H9 (cell line): Measurements from ENCODE around the gene DLG1. TPM values are rescaled to one million over a fixed set of nuclear protein-coding genes. Genes with fewer than 3 reads are reported as not detected.

Experiments
- DNase-seq: peaks from one replicate; pipeline ENCODE4 v3.0.0-alpha.2; 2017
- H2AFZ ChIP-seq: one replicate; pipeline ENCODE4 v1.6.1; 2013; ENCODE audit warnings: mild to moderate bottlenecking, low read length, control low read depth, moderate library complexity
- H2AK5ac ChIP-seq: 2 replicates; pipeline ENCODE4 v1.6.1; 2013; ENCODE audit warnings: low read length, control low read depth, mixed read lengths; ENCODE audit not compliant: insufficient read length
- H2BK120ac ChIP-seq: one replicate; pipeline ENCODE4 v1.6.1; 2013; ENCODE audit warnings: low read depth, mild to moderate bottlenecking, low read length, control low read depth, inconsistent platforms; ENCODE audit not compliant: poor library complexity, severe bottlenecking
- H2BK12ac ChIP-seq: 2 replicates; pipeline ENCODE4 v1.6.1; 2013; ENCODE audit warnings: low read length, control low read depth, mixed read lengths, low read depth; ENCODE audit not compliant: insufficient read length
- H2BK15ac ChIP-seq: 2 replicates; pipeline ENCODE4 v1.6.1; 2013; ENCODE audit warnings: low read depth, low read length, control low read depth
- H2BK20ac ChIP-seq: one replicate; pipeline ENCODE4 v1.6.1; 2013; ENCODE audit warnings: low read depth, mild to moderate bottlenecking, low read length, control low read depth, inconsistent platforms; ENCODE audit not compliant: poor library complexity, severe bottlenecking
- H2BK5ac ChIP-seq: 2 replicates; pipeline ENCODE4 v1.6.1; 2013; ENCODE audit warnings: low read length, control low read depth, mixed read lengths; ENCODE audit not compliant: insufficient read length
- H3K14ac ChIP-seq: 2 replicates; pipeline ENCODE4 v1.6.1; 2013; ENCODE audit warnings: low read length, control low read depth; ENCODE audit not compliant: insufficient read depth
- H3K18ac ChIP-seq: 2 replicates; pipeline ENCODE4 v1.6.1; 2013; ENCODE audit warnings: low read depth, mild to moderate bottlenecking, mixed read lengths, low read length, control low read depth; ENCODE audit not compliant: insufficient read length
- H3K23ac ChIP-seq: 2 replicates; pipeline ENCODE4 v1.6.1; 2013; ENCODE audit warnings: low read length, control low read depth, mixed read lengths, low read depth; ENCODE audit not compliant: insufficient read length
- H3K23me2 ChIP-seq: 2 replicates; pipeline ENCODE4 v1.6.1; 2013; ENCODE audit warnings: low read depth, mild to moderate bottlenecking, mixed read lengths, low read length, control low read depth; ENCODE audit not compliant: insufficient read length, poor library complexity, severe bottlenecking
- H3K27ac ChIP-seq: 2 replicates; pipeline ENCODE4 v1.5.1; 2013; ENCODE audit warnings: low read length, control low read depth, mixed read lengths, low read depth; ENCODE audit not compliant: insufficient read length
- H3K27me3 ChIP-seq: 2 replicates; pipeline ENCODE4 v1.6.1; 2013; ENCODE audit warnings: low read length, control low read depth, inconsistent platforms; ENCODE audit not compliant: insufficient read depth
- H3K4ac ChIP-seq: 2 replicates; pipeline ENCODE4 v1.6.1; 2013; ENCODE audit warnings: low read depth, mild to moderate bottlenecking, control low read depth, inconsistent platforms, low read length, moderate library complexity
- H3K4me1 ChIP-seq: 2 replicates; pipeline ENCODE4 v1.6.1; 2013; ENCODE audit warnings: low read length, control low read depth, inconsistent platforms; ENCODE audit not compliant: insufficient read depth
- H3K4me2 ChIP-seq: 2 replicates; pipeline ENCODE4 v1.6.1; 2013; ENCODE audit warnings: low read length, control low read depth, mixed read lengths; ENCODE audit not compliant: insufficient read length, insufficient read depth
- H3K56ac ChIP-seq: 2 replicates; pipeline ENCODE4 v1.6.1; 2013; ENCODE audit warnings: low read depth, mild to moderate bottlenecking, mixed read lengths, low read length, control low read depth; ENCODE audit not compliant: insufficient read length
- H3K79me1 ChIP-seq: 2 replicates; pipeline ENCODE4 v1.6.1; 2013; ENCODE audit warnings: low read depth, mild to moderate bottlenecking, moderate library complexity, low read length, control low read depth, inconsistent platforms; ENCODE audit not compliant: insufficient read depth, poor library complexity, severe bottlenecking
- H3K79me2 ChIP-seq: 2 replicates; pipeline ENCODE4 v1.6.1; 2013; ENCODE audit warnings: low read length, control low read depth, inconsistent platforms; ENCODE audit not compliant: insufficient read depth
- H3K9ac ChIP-seq: 2 replicates; pipeline ENCODE4 v1.6.1; 2013; ENCODE audit warnings: low read length, control low read depth, mixed read lengths; ENCODE audit not compliant: insufficient read length; ENCODE audit errors: extremely low read depth
- H3K9me3 ChIP-seq: one replicate; pipeline ENCODE4 v1.6.1; 2013; ENCODE audit warnings: low read depth, low read length, inconsistent platforms; ENCODE audit not compliant: control insufficient read depth
- H3T11ph ChIP-seq: one replicate; pipeline ENCODE4 v1.6.1; 2013; ENCODE audit warnings: mild to moderate bottlenecking, low read length, control low read depth, inconsistent platforms
- H4K20me1 ChIP-seq: one replicate; pipeline ENCODE4 v1.6.1; 2013; ENCODE audit not compliant: control insufficient read depth, insufficient read length, insufficient read depth
- H4K5ac ChIP-seq: 2 replicates; pipeline ENCODE4 v1.6.1; 2013; ENCODE audit warnings: low read depth, mild to moderate bottlenecking, mixed read lengths, low read length, control low read depth; ENCODE audit not compliant: insufficient read length
- H4K8ac ChIP-seq: replicated peaks from 2 replicates; pipeline ENCODE4 v1.6.1; 2013; ENCODE audit warnings: low read length, control low read depth, mixed read lengths, low read depth; ENCODE audit not compliant: insufficient read length
- H4K91ac ChIP-seq: 2 replicates; pipeline ENCODE4 v1.6.1; 2013; ENCODE audit warnings: low read depth, mild to moderate bottlenecking, moderate library complexity, mixed read lengths, low read length, control low read depth; ENCODE audit not compliant: insufficient read length
- H3K27ac Mint-ChIP-seq, 3 experiments: 2 replicates in 2 of 3; 3 replicates in 1 of 3; pipeline ENCODE4 v1.8.0; 2020 to 2021; ENCODE audit warnings: mixed read lengths in 3 of 3, mild to moderate bottlenecking in 1 of 3, moderate library complexity in 1 of 3
- H3K27me3 Mint-ChIP-seq: 2 replicates; pipeline ENCODE4 v1.8.0; 2021; ENCODE audit warnings: low read depth, mild to moderate bottlenecking, moderate library complexity, mixed read lengths
- H3K36me3 Mint-ChIP-seq, 3 experiments: 2 replicates in 2 of 3; 3 replicates in 1 of 3; pipeline ENCODE4 v1.8.0; 2020 to 2021; ENCODE audit warnings: low read depth in 3 of 3, mixed read lengths in 3 of 3; ENCODE audit not compliant: insufficient read depth in 1 of 3
- H3K4me1 Mint-ChIP-seq, 2 experiments: 2 replicates each; pipeline ENCODE4 v1.8.0; 2020; ENCODE audit warnings: mixed read lengths in 2 of 2
- H3K4me3 Mint-ChIP-seq, 2 experiments: 2 replicates in 1 of 2; 3 replicates in 1 of 2; pipeline ENCODE4 v1.8.0; 2020 to 2021; ENCODE audit warnings: mild to moderate bottlenecking in 2 of 2, mixed read lengths in 2 of 2, moderate library complexity in 1 of 2
- H3K9me3 Mint-ChIP-seq, 2 experiments: 2 replicates in 1 of 2; 3 replicates in 1 of 2; pipeline ENCODE4 v1.8.0; 2020; ENCODE audit warnings: mild to moderate bottlenecking in 2 of 2, mixed read lengths in 2 of 2, moderate library complexity in 1 of 2
- CTCF ChIP-seq: fragments of 200-600 bp; sonication (generic); conservative IDR thresholded peaks from 3 replicates; pipeline ENCODE4 v1.8.0; 2021; ENCODE audit warnings: antibody characterized with exemption, mild to moderate bottlenecking
- whole genome bisulfite sequencing: extraction: QIAGEN DNeasy Blood & Tissue Kit; methylation state at CpG from one replicate; pipeline ENCODE4 v1.1.7; 2013; ENCODE audit warnings: missing lambda C conversion rate, low lambda C conversion rate, mixed read lengths; ENCODE audit not compliant: insufficient read length; ENCODE audit errors: extremely low coverage; 5-methylcytosine and 5-hydroxymethylcytosine counted together
- total RNA-seq: library from RNA; stranded (reverse); gene quantifications from 2 replicates; pipeline ENCODE4 v1.2.1, GENCODE V29; 2021

DLG1 gene
- total RNA-seq, 1 experiment from 2014 or later: 84.1 TPM

GRCh38 chr3:197137751-197138150 lies 160.7 kb downstream of the DLG1 start:
- Histone ChIP-seq H2BK5ac (no peak overlapping the region), H3K9ac (no peak overlapping the region), H3K14ac (no peak overlapping the region), H2BK120ac (no peak overlapping the region), H3K9me3 (no peaks in the 10 kb centered on the region), H3K56ac (no peak overlapping the region), H3K18ac (no peak overlapping the region), H4K8ac (no peak overlapping the region), H2BK12ac (no peak overlapping the region), H3K23ac (no peak overlapping the region), H4K5ac (no peak overlapping the region), H3K79me2 (no peaks in the 10 kb centered on the region), H3T11ph (no peak overlapping the region), H3K4ac (no peak overlapping the region), H2BK15ac (no peak overlapping the region), H4K20me1 (no peaks in the 10 kb centered on the region), H2AK5ac (no peak overlapping the region), H3K23me2 (no peaks in the 10 kb centered on the region), H2BK20ac (no peak overlapping the region), H3K79me1 (no peaks in the 10 kb centered on the region), H3K27ac (no peak overlapping the region), H3K4me2 (no peak overlapping the region), H3K27me3 (no peaks in the 10 kb centered on the region), H3K4me1 (no peaks in the 10 kb centered on the region), H2AFZ (no peak overlapping the region), H4K91ac (no peak overlapping the region)
- Mint-ChIP-seq H3K27me3 (no peaks in the 10 kb centered on the region), H3K4me1 (no peaks in the 10 kb centered on the region), H3K9me3 (peaks cover 0 to 2% of the 10 kb centered on the region in 2 experiments; a peak in 2 of 5 replicates), H3K27ac (no peak overlapping the region), H3K4me3 (no peak overlapping the region), H3K36me3 (peaks cover 20 to 46% (median 38%) of the 10 kb centered on the region in 3 experiments; a peak in 6 of 7 replicates)
- no peak for TF ChIP-seq CTCF
- no peak for DNase-seq
- WGBS: no CpG with 5 or more reads among the region's 5 CpGs
